HG02973 (cell line): ENCODE results near the gene ATP1A4.

Experiments used
- ATAC-seq: cut with Tn5 transposase; IDR thresholded peaks from one replicate; pipeline ENCODE4 v1.9.1; 2021; ENCODE audit warnings: moderate library complexity; ENCODE audit not compliant: unreplicated experiment

The ATP1A4 gene

GRCh38 chr1:160204526-160205241 lies 53.3 kb downstream of the ATP1A4 start:
- peak; percentile 57 for ATAC-seq

- no peak for ATAC-seq
Observed at GRCh38 chr1:160205242-160206035, 54.0 kb downstream of the ATP1A4 start, which contains the start of gene PEA15. PEA15 (plus strand) TSS chr1:160205384; CDS start chr1:160211545, 6,161 bp downstream.

GRCh38 chr1:160206036-160206389 lies 54.6 kb downstream of the ATP1A4 start:
- ATAC-seq: no peak

DNA sequence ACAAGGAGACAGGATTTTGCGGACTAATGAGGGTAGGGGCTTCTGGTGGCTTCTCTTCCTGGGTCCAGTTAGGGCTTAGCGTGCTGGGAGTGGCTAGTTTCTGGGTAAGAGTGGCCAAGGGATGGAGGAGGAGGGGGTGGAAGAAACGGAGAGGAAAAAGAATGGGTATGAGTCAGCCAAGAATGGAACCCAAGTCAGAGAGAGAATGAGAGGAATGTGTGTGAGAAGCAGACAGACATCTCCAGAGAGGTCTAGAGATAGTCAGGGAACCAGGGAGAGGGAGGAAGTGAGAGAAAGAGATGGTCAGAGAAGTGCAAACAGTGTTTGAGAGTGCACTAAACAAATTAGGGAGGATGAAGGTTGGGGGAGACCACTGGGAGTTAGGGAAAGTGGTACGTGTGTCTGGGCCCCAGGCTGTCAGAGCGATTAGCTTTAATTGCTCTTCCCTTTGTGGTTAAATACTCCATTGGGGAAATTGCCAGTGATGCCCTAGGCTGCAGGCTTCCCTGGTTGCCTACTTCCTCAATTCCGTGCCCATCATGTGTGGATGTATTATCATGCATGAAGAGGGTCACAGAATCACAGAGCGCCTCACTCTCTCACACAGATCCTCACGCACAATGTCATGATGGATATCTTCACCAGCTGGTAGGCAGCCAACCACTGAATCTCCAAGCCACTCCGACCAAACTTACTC lies 55.2 kb downstream of the ATP1A4 start:
- no peak for ATAC-seq

DNA sequence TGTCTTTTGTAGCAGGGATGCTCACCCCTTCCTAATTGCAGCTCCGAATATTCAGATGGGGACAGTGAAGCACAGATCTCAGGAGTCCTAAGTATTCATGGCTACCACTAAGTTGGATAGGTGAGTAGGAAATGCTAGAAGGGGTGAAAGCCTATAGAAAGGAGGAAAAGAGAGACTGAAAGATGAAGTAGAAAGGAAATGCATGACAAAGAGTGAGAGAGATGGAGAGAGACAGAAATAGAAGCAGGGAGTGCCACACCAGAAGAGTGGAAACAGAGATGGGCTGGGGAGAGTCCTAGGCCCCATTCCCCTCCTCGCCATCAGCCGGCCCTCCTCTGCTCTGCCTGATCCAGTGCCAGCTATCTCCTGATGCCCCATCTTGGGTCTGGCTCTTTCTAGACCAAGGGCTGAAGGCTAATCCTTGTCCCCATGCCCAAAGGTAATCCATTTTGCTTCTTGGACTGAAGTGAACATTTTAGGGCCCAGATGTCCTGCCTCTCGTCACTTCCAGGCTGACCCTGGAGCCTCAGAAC lies 55.8 kb downstream of the ATP1A4 start:
- ATAC-seq: no peak

DNA sequence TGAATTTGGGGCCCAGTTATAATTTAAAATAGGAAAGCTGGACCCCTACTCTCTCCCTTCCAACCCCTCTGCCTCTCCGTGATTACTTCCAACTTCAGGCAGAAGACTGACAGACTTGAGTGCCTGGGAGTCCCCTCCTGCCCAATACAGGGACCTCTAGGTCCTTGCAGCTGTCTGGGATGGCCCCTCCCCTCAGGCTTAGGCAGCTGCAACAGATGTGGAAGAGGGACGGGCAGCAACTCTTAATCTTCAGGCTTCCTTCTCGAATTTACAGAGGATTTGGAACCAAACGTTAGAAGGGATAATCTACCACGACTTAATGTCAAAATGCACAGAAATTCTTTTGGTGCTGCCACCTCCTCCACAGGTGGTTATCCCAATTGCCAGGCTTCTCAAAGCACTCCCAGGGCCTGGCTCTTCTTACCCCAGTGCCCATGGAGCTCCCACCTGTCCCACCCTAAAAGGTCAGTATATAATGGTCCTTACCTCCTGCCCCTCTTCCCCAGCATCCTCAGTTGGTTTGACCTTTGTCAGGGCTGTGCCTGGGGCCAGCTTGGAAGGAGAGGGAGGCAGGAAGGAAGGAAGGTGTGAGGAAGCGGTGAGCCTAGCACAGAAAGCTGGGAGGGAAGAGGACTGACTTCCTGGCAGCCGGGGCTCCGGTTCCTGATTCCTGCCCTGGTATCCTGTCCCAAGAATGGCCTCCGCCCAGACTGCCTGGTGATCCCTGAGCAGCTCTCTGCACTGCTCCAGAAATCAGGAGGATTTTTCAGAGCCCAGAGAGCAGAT lies 56.6 kb downstream of the ATP1A4 start:
- ATAC-seq: no peak

- no peak for ATAC-seq
Observed at GRCh38 chr1:160208557-160209320, 57.3 kb downstream of the ATP1A4 start.

DNA sequence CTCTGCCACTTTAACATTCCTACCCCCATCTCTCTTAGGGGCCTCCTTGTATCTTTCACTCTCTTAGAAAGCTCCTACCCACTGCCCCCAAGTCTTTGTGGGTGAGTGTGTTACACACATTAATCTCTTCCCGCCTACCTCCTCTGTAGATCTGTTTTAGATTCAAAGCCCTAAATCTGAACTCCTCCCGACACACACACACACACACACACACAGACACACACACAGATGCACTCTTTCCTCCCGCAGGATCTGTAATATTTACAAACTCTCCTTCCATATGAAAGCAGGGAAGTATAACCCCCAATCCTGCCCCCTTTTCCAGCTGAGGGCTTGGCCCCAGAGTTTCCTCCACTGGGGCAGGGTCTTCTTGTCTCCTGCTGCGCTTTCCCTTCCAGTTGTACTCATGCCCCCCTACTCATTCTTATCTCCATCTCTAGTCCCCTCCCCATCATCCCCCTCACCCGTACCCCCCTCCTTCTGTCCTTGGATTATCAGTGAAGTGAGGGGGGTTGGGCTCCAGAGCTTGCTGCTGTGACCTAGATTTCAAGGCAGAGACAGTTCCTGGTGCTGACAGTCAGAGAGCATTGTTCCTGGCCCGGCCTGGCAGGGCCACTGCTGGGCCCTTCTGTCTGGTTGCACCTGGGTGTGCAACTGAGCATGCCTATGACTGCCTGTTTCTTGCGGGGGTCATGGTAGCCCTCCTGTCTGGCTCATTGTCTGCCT lies 58.1 kb downstream of the ATP1A4 start:
- no peak for ATAC-seq

DNA sequence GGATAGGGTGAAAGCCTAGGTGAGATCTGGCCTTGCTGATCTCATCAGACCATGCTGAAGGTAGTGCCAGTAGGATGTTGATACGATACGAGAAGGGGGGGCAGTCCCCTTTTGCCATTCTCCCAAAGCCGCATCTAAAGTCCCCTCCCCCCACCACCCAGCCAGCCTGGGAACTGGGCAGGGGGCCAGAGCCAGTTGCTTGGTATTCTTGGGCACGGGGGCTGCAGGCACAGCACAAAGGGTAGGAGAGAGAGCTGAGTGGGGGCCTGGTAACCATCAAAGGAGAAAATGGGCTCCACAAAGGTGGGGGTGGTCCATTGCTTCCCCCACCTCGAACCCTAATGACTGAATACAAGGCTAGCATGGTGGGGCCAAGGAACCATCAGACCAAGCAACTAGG lies 59.2 kb downstream of the ATP1A4 start:
- no peak for ATAC-seq

DNA sequence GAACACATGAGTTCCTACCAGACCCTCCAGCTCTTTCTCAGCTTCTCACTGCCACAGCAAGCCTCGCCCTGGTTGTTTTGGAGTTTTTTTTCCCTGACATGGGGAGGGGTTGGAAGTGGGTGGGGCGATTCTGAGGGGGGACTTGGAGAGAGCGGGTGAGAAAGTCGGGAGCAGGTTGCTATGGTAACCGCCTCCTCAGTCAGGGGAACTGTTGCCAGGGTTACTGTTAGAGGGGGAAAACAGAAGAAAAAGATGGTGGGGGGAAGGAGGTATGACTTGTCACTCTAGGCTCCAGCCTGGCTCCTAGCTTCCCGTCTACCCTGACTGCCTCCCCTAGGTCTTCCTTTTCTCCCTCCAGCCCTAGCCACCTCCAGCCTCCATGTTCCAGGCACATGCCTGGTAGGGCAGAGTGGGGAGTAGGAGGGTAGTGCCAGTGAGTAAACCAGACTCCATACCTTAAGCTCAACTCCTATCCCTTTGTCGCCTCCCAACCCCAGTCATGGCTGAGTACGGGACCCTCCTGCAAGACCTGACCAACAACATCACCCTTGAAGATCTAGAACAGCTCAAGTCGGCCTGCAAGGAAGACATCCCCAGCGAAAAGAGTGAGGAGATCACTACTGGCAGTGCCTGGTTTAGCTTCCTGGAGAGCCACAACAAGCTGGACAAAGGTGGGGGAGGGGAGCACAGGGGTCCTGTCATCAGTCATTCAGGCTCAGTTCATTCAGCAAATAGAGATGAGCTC lies 59.8 kb downstream of the ATP1A4 start:
- no peak for ATAC-seq

- no peak for ATAC-seq
Observed at GRCh38 chr1:160214481-160215140, 63.2 kb downstream of the ATP1A4 start.

DNA sequence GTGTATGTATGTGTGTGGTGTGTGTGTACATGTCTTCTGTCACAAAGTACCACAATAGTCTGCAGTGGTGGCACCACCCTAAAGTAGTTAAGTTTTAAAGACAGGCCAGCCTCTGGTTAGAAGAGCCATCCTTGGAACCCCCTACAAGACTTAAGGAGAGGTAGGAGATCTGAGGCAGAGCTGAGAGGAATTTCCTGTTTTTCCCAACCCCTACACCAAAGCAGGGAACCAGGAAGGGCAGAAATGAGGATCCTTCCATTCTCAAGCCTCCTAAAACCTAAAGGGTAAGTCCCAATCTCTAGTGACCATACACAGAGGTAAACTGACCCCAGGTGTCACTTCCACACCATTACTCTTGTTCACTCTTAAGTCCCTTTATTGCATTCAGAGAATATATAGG lies 64.9 kb downstream of the ATP1A4 start:
- ATAC-seq: no peak

- no peak for ATAC-seq
Observed at GRCh38 chr1:160217481-160218051, 66.2 kb downstream of the ATP1A4 start.

GRCh38 chr1:160219062-160219929 lies 67.9 kb downstream of the ATP1A4 start:
- ATAC-seq: no peak

GRCh38 chr1:160220301-160220700 lies 68.9 kb downstream of the ATP1A4 start:
- no peak for ATAC-seq

DNA sequence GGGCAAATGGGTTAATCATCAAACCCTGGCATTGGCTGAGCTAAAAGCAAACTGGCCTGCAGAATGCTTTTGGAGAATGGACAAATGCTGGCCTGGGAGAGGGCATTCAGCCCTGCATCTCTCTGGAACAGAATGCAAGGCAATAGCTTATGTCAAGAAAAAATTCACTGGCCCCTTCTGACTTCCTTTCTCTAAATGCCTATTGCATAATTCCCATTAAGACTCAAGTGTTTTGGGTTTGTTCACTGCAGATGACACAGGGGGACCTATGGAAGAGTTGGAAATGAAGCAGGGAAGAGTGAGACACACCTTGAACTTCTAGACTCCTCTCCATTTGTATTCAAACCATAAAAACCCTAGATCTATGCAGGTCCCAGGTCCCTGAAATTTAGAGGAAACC lies 69.7 kb downstream of the ATP1A4 start:
- ATAC-seq: no peak

GRCh38 chr1:160222546-160222945 lies 71.1 kb downstream of the ATP1A4 start:
- no peak for ATAC-seq
